Effector memory CD4-positive, alpha-beta T cell (primary cell): ENCODE data around the gene FUT3.

Source experiments
- DNase-seq, 3 donors: peaks; one replicate each; pipeline ENCODE4 v3.0.0-alpha.2; 2020
- H3K27ac ChIP-seq: 2 replicates; pipeline ENCODE4 v1.7.0; 2013; ENCODE audit warnings: mild to moderate bottlenecking, low read length, moderate library complexity; ENCODE audit not compliant: insufficient read depth, poor library complexity, severe bottlenecking
- H3K27me3 ChIP-seq: replicated peaks from 2 replicates; pipeline ENCODE4 v1.7.0; 2013; ENCODE audit warnings: mild to moderate bottlenecking, low read length; ENCODE audit not compliant: insufficient read depth, control insufficient read depth, poor library complexity, severe bottlenecking
- H3K36me3 ChIP-seq: 2 replicates; pipeline ENCODE4 v1.7.0; 2013; ENCODE audit warnings: mild to moderate bottlenecking, low read length, moderate library complexity; ENCODE audit not compliant: control insufficient read depth, insufficient read depth
- H3K4me1 ChIP-seq: 2 replicates; pipeline ENCODE4 v1.7.0; 2013; ENCODE audit warnings: low read length, mild to moderate bottlenecking; ENCODE audit not compliant: control insufficient read depth, insufficient read depth, poor library complexity, severe bottlenecking
- H3K4me3 ChIP-seq: 2 replicates; pipeline ENCODE4 v1.7.0; 2013; ENCODE audit warnings: low read length, low read depth, mild to moderate bottlenecking; ENCODE audit not compliant: insufficient read depth, poor library complexity, severe bottlenecking
- H3K9me3 ChIP-seq: 2 replicates; pipeline ENCODE4 v1.7.0; 2013; ENCODE audit warnings: mild to moderate bottlenecking, low read length, moderate library complexity; ENCODE audit not compliant: control insufficient read depth

FUT3 gene

GRCh38 chr19:5809053-5809452, 42.2 kb downstream of the FUT3 start:
- no peaks in the 10 kb centered on the region for H3K9me3 ChIP-seq
- H3K27ac ChIP-seq: no peak overlapping the region
- H3K36me3 ChIP-seq: no peaks in the 10 kb centered on the region
- peaks cover 14% of the 10 kb centered on the region for H3K4me1 ChIP-seq
- H3K4me3 ChIP-seq: no peak overlapping the region
- no peak for DNase-seq
- H3K27me3 ChIP-seq: no peaks in the 10 kb centered on the region

DNA sequence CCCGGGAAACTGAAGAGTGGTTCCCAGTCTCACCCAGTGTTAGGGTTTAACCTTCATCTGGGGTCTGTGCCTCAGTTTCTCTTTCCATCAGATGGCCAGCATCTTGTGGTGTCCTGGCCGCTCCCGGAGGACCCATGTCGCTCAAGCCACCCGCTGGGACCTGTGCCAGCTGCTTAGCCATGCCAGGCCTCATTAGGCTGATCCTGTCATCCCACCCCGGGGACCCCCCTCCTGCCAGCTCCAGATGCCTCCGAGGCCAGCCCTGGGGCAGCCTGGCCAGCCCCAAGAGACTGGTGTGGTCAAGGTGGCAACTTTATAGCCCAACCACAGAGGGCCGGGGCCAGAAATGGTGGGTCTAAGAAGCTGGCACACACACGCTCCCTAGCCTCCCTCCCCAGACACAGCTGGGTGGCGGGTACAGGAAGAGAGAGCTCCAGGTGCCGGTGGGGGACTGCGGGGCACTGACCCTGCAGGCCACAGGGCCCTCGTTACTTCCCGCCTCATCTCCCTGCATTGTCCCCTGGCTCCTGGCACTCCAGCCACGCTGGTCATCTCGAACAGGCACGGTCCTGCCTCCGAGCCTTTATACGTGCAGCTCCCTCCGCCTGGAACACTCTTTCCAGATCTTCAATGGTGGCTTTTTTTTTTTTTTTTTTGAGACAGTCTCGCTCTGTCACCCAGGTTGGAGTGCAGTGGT, 43.0 kb downstream of the FUT3 start:
- Histone ChIP-seq H3K4me1 (peaks cover 20% of the 10 kb centered on the region), H3K27ac (no peak overlapping the region), H3K4me3 (no peak overlapping the region), H3K36me3 (no peaks in the 10 kb centered on the region), H3K27me3 (no peaks in the 10 kb centered on the region), H3K9me3 (no peaks in the 10 kb centered on the region)
- no peak for DNase-seq

GRCh38 chr19:5806905-5807304, 44.3 kb downstream of the FUT3 start:
- Histone ChIP-seq H3K27ac (no peak overlapping the region), H3K4me1 (peaks cover 24% of the 10 kb centered on the region), H3K4me3 (no peak overlapping the region), H3K9me3 (no peaks in the 10 kb centered on the region), H3K36me3 (no peaks in the 10 kb centered on the region), H3K27me3 (no peaks in the 10 kb centered on the region)
- no peak for DNase-seq

DNA sequence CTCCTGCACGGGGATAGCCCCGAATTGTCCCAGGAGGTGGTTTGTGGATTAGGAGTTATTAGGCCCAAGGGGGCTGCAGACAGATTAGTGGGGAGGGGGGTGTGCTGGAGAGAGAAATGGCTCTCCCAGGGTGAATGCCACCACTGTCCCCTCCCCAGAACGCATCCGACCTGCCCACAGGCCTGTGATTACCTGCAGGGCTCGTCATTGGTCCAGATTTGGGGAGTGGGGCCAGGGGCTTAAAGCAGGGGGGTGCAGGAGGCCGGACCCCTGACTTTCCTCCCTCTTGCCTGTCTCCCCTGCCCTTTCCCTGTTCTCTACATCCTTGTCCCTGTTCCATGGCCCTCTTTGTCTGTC, 45.1 kb downstream of the FUT3 start:
- H3K9me3 ChIP-seq: no peaks in the 10 kb centered on the region
- H3K27me3 ChIP-seq: no peaks in the 10 kb centered on the region
- no peak overlapping the region for H3K4me3 ChIP-seq
- DNase-seq: no peak
- no peaks in the 10 kb centered on the region for H3K36me3 ChIP-seq
- peak overlapping the region; percentile 11 for H3K27ac ChIP-seq
- peaks cover 25% of the 10 kb centered on the region for H3K4me1 ChIP-seq

DNA sequence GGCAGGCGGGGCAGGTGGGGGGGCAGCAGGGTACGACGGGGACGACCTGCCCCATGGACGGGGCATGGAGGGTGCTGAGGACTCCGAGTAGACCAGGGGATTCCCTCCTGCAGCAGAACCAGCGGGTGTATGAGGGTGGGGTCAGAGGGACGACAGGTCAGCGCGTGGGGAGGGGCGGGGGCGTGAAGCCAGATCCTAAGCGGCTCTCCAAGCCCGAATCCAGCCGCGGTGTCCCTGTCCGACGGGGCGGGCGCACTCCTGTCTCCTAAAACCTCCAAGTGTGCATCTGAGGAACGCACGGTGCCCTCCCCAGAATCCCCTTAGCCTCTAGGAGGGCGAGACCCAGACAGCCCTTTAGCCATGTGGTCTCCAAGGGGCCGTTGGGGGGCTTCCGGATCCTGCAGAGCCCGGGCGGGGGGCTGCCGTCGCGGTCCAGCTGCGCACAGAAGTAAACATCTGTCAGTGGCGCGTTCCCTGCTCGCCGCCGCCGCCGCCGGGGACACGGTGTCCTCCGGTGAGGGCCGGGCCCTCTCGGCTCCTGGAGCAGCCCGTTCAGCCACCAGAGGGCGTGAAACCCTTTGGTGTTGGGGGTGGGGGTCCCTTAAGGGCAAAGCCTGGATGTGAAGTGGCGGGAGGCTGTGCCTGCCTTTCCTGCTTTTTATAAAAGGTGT, 45.7 kb downstream of the FUT3 start:
- peak in 2 of 3 donors; percentile 33 to 34 for DNase-seq
- Histone ChIP-seq H3K9me3 (no peaks in the 10 kb centered on the region), H3K4me1 (peaks cover 25% of the 10 kb centered on the region), H3K27ac (peak overlapping the region; percentile 11), H3K4me3 (no peak overlapping the region), H3K36me3 (no peaks in the 10 kb centered on the region), H3K27me3 (no peaks in the 10 kb centered on the region)

DNA sequence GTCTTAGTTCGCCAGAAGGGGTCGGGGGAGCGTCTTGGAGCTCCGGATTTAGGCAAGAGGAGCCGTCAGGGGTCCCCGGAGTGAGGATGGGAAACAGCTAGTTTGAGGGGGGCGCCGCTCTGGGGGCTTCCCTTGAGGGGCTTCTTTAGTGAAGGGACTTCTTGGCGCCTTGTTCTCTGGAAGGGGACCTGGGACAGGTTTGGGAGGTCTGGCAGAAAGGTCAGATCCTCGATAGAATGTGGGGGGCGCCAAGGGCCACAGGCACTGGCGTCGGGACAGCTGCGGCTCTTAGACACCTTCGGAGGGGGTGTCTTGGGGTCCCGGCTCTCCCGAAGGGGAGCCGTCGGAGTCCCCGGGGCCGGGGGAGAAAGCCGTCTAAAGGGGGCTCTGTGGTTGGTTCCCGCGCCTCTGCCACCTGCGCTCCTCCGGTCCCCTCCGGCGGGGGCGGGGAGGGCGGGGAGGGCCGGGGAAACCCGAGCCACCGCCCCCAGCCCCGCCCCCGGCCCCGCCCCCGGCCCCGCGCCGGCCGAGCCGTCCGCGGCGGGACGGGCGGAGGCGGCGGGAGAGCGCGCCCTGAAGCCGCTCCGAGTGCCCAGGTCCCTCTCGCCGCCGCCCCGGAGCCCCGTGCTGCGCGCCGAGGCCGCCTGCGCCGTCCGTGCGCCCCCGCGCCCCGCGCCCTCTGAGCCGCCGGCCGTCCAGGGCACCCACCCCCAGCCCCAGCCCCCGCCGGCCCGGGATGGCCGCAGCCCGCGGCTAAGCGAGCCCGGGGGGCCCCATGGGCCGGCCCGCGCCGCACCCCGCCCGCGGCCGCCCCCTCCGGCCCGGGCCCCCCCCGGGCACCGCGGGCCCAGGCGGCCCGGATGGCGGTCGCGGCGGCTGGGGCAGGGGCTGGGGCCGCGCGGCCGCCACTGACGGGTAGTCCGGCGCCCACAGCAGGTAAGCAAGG, 46.5 kb downstream of the FUT3 start, which contains the start of gene NRTN:
Gene NRTN, plus strand, starts transcription at position 552 of the 946 bp plus-strand sequence. CDS start 19,099 bp downstream, outside the sequence.
- Histone ChIP-seq H3K27me3 (peaks cover 3% of the 10 kb centered on the region), H3K9me3 (no peaks in the 10 kb centered on the region), H3K27ac (peak within 1 kb of the TSS; percentile 11), H3K4me3 (peak within 1 kb of the TSS; percentile 11), H3K4me1 (peaks cover 25% of the 10 kb centered on the region), H3K36me3 (no peaks in the 10 kb centered on the region)
- peak; percentile 26 to 36 (median 33) for DNase-seq

GRCh38 chr19:5803752-5804515, 47.3 kb downstream of the FUT3 start:
- Histone ChIP-seq H3K4me1 (peaks cover 25% of the 10 kb centered on the region), H3K36me3 (no peaks in the 10 kb centered on the region), H3K4me3 (peak overlapping the region; percentile 27), H3K27ac (no peak overlapping the region), H3K27me3 (peaks cover 8% of the 10 kb centered on the region), H3K9me3 (no peaks in the 10 kb centered on the region)
- DNase-seq: peak; percentile 82 to 88 (median 83)

DNA sequence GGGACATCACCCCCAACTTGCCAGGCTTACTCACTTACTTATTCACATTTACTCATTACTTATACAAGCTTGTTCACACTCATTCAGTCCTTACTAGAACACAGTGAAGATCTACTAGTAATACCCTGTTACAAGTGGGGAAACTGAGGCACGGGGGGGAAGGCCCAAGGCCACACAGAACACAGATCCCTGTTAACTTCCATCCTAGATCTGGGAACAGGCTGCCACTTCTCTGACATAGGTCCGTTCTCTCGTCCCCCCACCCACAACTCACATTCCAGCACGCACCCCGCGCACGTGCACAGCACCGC, 47.9 kb downstream of the FUT3 start:
- H3K36me3 ChIP-seq: no peaks in the 10 kb centered on the region
- peaks cover 25% of the 10 kb centered on the region for H3K4me1 ChIP-seq
- peaks cover 8% of the 10 kb centered on the region for H3K27me3 ChIP-seq
- no peak overlapping the region for H3K27ac ChIP-seq
- H3K9me3 ChIP-seq: no peaks in the 10 kb centered on the region
- H3K4me3 ChIP-seq: peak overlapping the region; percentile 27
- no peak for DNase-seq

DNA sequence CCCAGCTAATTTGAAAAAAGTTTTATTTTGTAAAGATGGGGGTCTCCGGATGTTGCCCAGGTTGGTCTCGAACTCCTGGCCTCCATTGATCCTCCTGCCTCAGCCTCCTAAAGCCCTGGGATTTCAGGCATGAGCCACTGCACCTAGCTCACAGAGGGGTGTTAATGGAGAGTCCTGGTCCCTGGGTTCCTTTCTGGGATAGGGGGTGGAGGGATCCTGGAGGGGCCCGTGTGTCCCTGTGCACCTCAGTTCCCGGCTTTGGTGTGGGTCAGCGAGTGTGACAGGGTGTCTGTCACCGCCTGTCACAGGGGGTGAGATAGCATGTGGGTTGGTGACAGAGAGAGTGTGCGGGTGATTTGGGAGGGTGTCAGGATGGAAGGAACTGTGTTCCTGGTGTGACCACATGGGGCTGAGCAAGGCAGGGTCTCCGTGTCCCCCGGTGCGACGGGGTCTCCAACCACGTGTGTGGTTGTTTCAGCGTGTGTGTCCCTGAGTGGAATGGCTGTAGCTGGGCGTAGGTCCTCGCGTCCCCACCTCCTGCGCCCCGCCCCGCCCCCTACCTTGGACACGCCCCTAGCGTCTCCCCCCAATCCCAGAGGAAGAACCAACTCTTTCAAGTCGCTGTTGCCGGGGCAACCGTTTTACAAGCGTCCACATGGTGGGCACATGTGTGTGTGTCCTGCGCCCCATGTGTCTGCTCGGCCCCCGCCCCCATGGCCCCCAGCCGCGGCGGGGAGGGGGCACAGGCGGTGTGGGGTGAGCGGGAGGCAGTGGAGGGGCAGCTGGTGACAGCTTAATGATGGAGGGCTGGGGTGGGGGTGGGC, 49.2 kb downstream of the FUT3 start:
- peaks cover 8% of the 10 kb centered on the region for H3K27me3 ChIP-seq
- no peak for DNase-seq
- H3K4me3 ChIP-seq: no peak overlapping the region
- H3K9me3 ChIP-seq: no peaks in the 10 kb centered on the region
- no peak overlapping the region for H3K27ac ChIP-seq
- H3K36me3 ChIP-seq: no peaks in the 10 kb centered on the region
- H3K4me1 ChIP-seq: peaks cover 25% of the 10 kb centered on the region
